Large intestine (tissue), 3 donors: ENCODE data around the gene NOS3. TPM values are rescaled to one million over a fixed set of nuclear protein-coding genes. Genes with fewer than 3 reads are reported as not detected.
"Not testable (repeated sequence)": the region's sequence is repeated elsewhere in the genome, so short reads cannot be mapped to it uniquely, and the experiment has no call there.

Source experiments
- DNase-seq, 2 donors: peaks; one replicate each; pipeline versions ENCODE4 v3.0.0 to v3.0.0-alpha.2; 2013
- H3K27ac ChIP-seq: one replicate; pipeline ENCODE4 v1.5.1; 2013; ENCODE audit warnings: low read length
- H3K27me3 ChIP-seq: 2 replicates; pipeline ENCODE4 v1.6.1; 2013; ENCODE audit warnings: low read length; ENCODE audit not compliant: control insufficient read depth, insufficient read depth
- H3K36me3 ChIP-seq: 2 replicates; pipeline ENCODE4 v1.6.1; 2013; ENCODE audit warnings: low read length; ENCODE audit not compliant: control insufficient read depth, insufficient read depth
- H3K4me1 ChIP-seq: one replicate; pipeline ENCODE4 v1.6.1; 2013; ENCODE audit warnings: low read length; ENCODE audit not compliant: control insufficient read depth, insufficient read depth
- H3K4me3 ChIP-seq: one replicate; pipeline ENCODE4 v1.5.1; 2013; ENCODE audit warnings: low read length
- H3K9me3 ChIP-seq: one replicate; pipeline ENCODE4 v1.6.1; 2013; ENCODE audit warnings: mild to moderate bottlenecking, low read depth, low read length, moderate library complexity; ENCODE audit not compliant: control insufficient read depth
- WGBS: methylation state at CpG from one replicate; pipeline ENCODE4 v1.1.5; 2013; ENCODE audit warnings: low lambda C conversion rate; ENCODE audit not compliant: insufficient coverage; 5-methylcytosine and 5-hydroxymethylcytosine counted together
- polyA plus RNA-seq: library from polyadenylated mRNA; unstranded; fragments of 120-200 nt; gene quantifications from one replicate; pipeline ENCODE4 v1.2.1, GENCODE V29; 2013

The NOS3 gene
- polyA plus RNA-seq, 1 donor = 10.3 TPM

GRCh38 chr7:151005566-151005965, 14.7 kb downstream of the NOS3 start:
- Histone ChIP-seq H3K4me1 (peaks cover 20% of the 10 kb centered on the region), H3K27ac (no peak overlapping the region), H3K36me3 (no peaks in the 10 kb centered on the region), H3K9me3 (peaks cover 6% of the 10 kb centered on the region), H3K4me3 (no peak overlapping the region), H3K27me3 (no peaks in the 10 kb centered on the region)
- WGBS = no CpG with 5 or more reads among the region's 9 CpGs
- DNase-seq = no peak

GRCh38 chr7:151006590-151007300, 15.9 kb downstream of the NOS3 start:
- no peak overlapping the region for H3K27ac ChIP-seq
- WGBS = no CpG with 5 or more reads among the region's 23 CpGs
- H3K4me1 ChIP-seq = peaks cover 26% of the 10 kb centered on the region
- no peak for DNase-seq
- no peaks in the 10 kb centered on the region for H3K27me3 ChIP-seq
- no peaks in the 10 kb centered on the region for H3K36me3 ChIP-seq
- H3K9me3 ChIP-seq = peaks cover 6% of the 10 kb centered on the region
- H3K4me3 ChIP-seq = no peak overlapping the region

- Histone ChIP-seq H3K4me3 (no peak overlapping the region), H3K36me3 (no peaks in the 10 kb centered on the region), H3K27ac (no peak overlapping the region), H3K9me3 (peaks cover 6% of the 10 kb centered on the region), H3K27me3 (no peaks in the 10 kb centered on the region), H3K4me1 (peaks cover 31% of the 10 kb centered on the region)
- DNase-seq = no peak
- no CpG with 5 or more reads among the region's 7 CpGs for WGBS
Measured at GRCh38 chr7:151007469-151007898, 16.7 kb downstream of the NOS3 start.

- H3K27me3 ChIP-seq = no peaks in the 10 kb centered on the region
- no peak for DNase-seq
- H3K4me3 ChIP-seq = peak overlapping the region; percentile 34
- no peaks in the 10 kb centered on the region for H3K36me3 ChIP-seq
- peaks cover 6% of the 10 kb centered on the region for H3K9me3 ChIP-seq
- no CpG with 5 or more reads among the region's 11 CpGs for WGBS
- no peak overlapping the region for H3K27ac ChIP-seq
- peaks cover 38% of the 10 kb centered on the region for H3K4me1 ChIP-seq
Measured at GRCh38 chr7:151008143-151008510, 17.3 kb downstream of the NOS3 start.

GRCh38 chr7:151008511-151009323, 17.9 kb downstream of the NOS3 start:
- H3K27me3 ChIP-seq = no peaks in the 10 kb centered on the region
- H3K27ac ChIP-seq = no peak overlapping the region
- H3K36me3 ChIP-seq = no peaks in the 10 kb centered on the region
- WGBS = no CpG with 5 or more reads among the region's 40 CpGs
- H3K9me3 ChIP-seq = peaks cover 6% of the 10 kb centered on the region
- H3K4me3 ChIP-seq = peak overlapping the region; percentile 34
- H3K4me1 ChIP-seq = peaks cover 43% of the 10 kb centered on the region
- peak; percentile 57 to 58 for DNase-seq

- Histone ChIP-seq H3K4me3 (no peak overlapping the region), H3K4me1 (peaks cover 49% of the 10 kb centered on the region), H3K36me3 (no peaks in the 10 kb centered on the region), H3K9me3 (peaks cover 6% of the 10 kb centered on the region), H3K27me3 (no peaks in the 10 kb centered on the region), H3K27ac (no peak overlapping the region)
- WGBS = no CpG with 5 or more reads among the region's 22 CpGs
- no peak for DNase-seq
Measured at GRCh38 chr7:151009327-151010036, 18.7 kb downstream of the NOS3 start.

GRCh38 chr7:151010037-151010306, 19.2 kb downstream of the NOS3 start:
- peak overlapping the region; percentile 28 for H3K4me3 ChIP-seq
- H3K9me3 ChIP-seq = peaks cover 6% of the 10 kb centered on the region
- peaks cover 49% of the 10 kb centered on the region for H3K4me1 ChIP-seq
- H3K36me3 ChIP-seq = no peaks in the 10 kb centered on the region
- no CpG with 5 or more reads among the region's 7 CpGs for WGBS
- H3K27ac ChIP-seq = peak overlapping the region; percentile 43
- H3K27me3 ChIP-seq = no peaks in the 10 kb centered on the region
- peak in 1 of 2 donors; percentile 33 for DNase-seq

- peak overlapping the region; percentile 43 for H3K27ac ChIP-seq
- peak; percentile 57 to 79 for DNase-seq
Measured at GRCh38 chr7:151010307-151011096, 19.7 kb downstream of the NOS3 start.

GRCh38 chr7:151011097-151011409, 20.2 kb downstream of the NOS3 start:
- H3K4me1 ChIP-seq = peaks cover 49% of the 10 kb centered on the region
- WGBS = no CpG with 5 or more reads among the region's 1 CpG
- H3K36me3 ChIP-seq = no peaks in the 10 kb centered on the region
- DNase-seq = no peak
- H3K9me3 ChIP-seq = peaks cover 6% of the 10 kb centered on the region
- H3K4me3 ChIP-seq = peak overlapping the region; percentile 28
- peak overlapping the region; percentile 43 for H3K27ac ChIP-seq
- H3K27me3 ChIP-seq = no peaks in the 10 kb centered on the region

More at GRCh38 chr7:151010307-151011096, 19.7 kb downstream of the NOS3 start:
- Histone ChIP-seq H3K27me3 (no peaks in the 10 kb centered on the region), H3K36me3 (no peaks in the 10 kb centered on the region), H3K4me1 (peaks cover 49% of the 10 kb centered on the region), H3K9me3 (peaks cover 6% of the 10 kb centered on the region), H3K4me3 (peak overlapping the region; percentile 28)
- no CpG with 5 or more reads among the region's 18 CpGs for WGBS

- not testable (repeated sequence) for H3K36me3 ChIP-seq, H3K9me3 ChIP-seq, DNase-seq, H3K27me3 ChIP-seq, H3K4me3 ChIP-seq
- WGBS = no CpG with 5 or more reads among the region's 12 CpGs
- Histone ChIP-seq H3K27ac (peak overlapping the region; percentile 70), H3K4me1 (peaks cover 49% of the 10 kb centered on the region)
Measured at GRCh38 chr7:151011616-151012015, 20.8 kb downstream of the NOS3 start.
